Peyer's patch (tissue), 4 donors: Measurements from ENCODE around the gene TLR1. TPM values are rescaled to one million over a fixed set of nuclear protein-coding genes. Genes with fewer than 3 reads are reported as not detected.
A peak's percentile ranks its signal among the peaks of the same experiment; 100 is the strongest.

Experiments used
- DNase-seq, 3 donors: peaks; one replicate each; pipeline ENCODE4 v3.0.0-alpha.2; 2017 to 2019
- H3K27ac ChIP-seq, 4 donors: fragments of 200-600 bp; sonication (generic); one replicate each; pipeline ENCODE4 v1.5.1; 2016 to 2019
- H3K27me3 ChIP-seq, 2 donors: fragments of 200-600 bp; sonication (generic); one replicate each; pipeline ENCODE4 v1.5.1; 2019
- H3K36me3 ChIP-seq, 3 donors: fragments of 200-600 bp; sonication (generic); one replicate each; pipeline ENCODE4 v1.5.1; 2016 to 2019
- H3K4me1 ChIP-seq, 4 donors: fragments of 200-600 bp; sonication (generic); one replicate each; pipeline ENCODE4 v1.5.1; 2016 to 2019
- H3K4me3 ChIP-seq, 4 donors: fragments of 200-600 bp; sonication (generic); 1 replicate in 3 of 4; 2 replicates in 1 of 4; pipeline ENCODE4 v1.5.1; 2016 to 2019; ENCODE audit warnings: mild to moderate bottlenecking in 1 of 4
- H3K9me3 ChIP-seq, 4 donors: fragments of 200-600 bp; sonication (generic); one replicate each; pipeline ENCODE4 v1.5.1; 2016 to 2019; ENCODE audit warnings: mild to moderate bottlenecking in 1 of 4
- POLR2A ChIP-seq, 2 donors: fragments of 450-650 bp; IDR thresholded peaks; one replicate each; pipeline ENCODE4 v1.5.1; 2017; ENCODE audit warnings: antibody characterized with exemption in 2 of 2, mild to moderate bottlenecking in 2 of 2, moderate library complexity in 2 of 2
- small RNA-seq, 2 donors: library from RNA; depleted of rRNA; stranded (forward); fragments of <200 nt; gene quantifications; one replicate each; pipeline ENCODE3, GENCODE V24; 2016
- total RNA-seq, 4 donors: library from RNA; depleted of rRNA; stranded (reverse); fragments of >200 nt; gene quantifications; one replicate each; pipeline ENCODE4 v1.1.0, GENCODE V29; 2016
- TF ChIP-seq, protein P1 (sequence below), 6 experiments: fragments of 450-650 bp in 4 of 6; fragments of 200-600 bp in 2 of 6; sonication (generic) in 1 of 6; IDR thresholded peaks; one replicate each; pipeline ENCODE4 v1.5.1; 2017 to 2019; ENCODE audit warnings: antibody characterized with exemption in 6 of 6, mild to moderate bottlenecking in 3 of 6, moderate library complexity in 1 of 6

The TLR1 gene
- total RNA-seq, 4 donors from 2014 or later, result 2.3 to 33.8 (median 8.5) TPM

DNA sequence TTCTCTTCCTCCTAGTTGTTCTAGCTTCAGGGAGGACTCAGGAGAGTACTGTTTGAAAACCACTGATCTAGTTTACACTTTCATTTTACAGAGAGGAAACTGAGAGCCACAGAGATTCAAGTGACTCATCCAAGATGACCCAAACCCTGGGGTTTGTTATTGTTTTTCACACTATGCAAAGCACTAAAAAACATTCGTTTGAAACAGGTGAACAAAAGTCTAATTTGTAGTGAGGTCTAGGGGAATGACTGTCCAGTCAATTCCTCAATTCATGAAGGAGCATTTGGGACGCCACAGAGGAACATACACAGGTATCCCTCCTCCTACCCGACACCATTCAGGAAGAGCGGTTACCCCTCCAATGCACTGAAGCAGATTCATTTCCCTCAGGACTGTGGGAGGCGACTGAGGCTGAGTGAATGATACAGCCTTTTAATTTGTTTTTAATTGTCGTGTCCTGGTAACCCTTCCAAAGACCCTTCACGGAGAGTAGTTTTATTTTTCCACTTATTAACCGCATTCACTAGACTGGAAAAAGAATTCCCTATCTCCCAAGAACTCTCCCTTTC is 52.1 kb downstream of the TLR1 start:
- H3K4me1 ChIP-seq, result no peaks in the 10 kb centered on the region
- H3K9me3 ChIP-seq, result peaks cover 0 to 6% (median 0%) of the 10 kb centered on the region in 4 donors
- TF ChIP-seq, protein P1, sequence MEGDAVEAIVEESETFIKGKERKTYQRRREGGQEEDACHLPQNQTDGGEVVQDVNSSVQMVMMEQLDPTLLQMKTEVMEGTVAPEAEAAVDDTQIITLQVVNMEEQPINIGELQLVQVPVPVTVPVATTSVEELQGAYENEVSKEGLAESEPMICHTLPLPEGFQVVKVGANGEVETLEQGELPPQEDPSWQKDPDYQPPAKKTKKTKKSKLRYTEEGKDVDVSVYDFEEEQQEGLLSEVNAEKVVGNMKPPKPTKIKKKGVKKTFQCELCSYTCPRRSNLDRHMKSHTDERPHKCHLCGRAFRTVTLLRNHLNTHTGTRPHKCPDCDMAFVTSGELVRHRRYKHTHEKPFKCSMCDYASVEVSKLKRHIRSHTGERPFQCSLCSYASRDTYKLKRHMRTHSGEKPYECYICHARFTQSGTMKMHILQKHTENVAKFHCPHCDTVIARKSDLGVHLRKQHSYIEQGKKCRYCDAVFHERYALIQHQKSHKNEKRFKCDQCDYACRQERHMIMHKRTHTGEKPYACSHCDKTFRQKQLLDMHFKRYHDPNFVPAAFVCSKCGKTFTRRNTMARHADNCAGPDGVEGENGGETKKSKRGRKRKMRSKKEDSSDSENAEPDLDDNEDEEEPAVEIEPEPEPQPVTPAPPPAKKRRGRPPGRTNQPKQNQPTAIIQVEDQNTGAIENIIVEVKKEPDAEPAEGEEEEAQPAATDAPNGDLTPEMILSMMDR (IDR thresholded peaks at IDR 0.05), result no peak
- no peak for TF ChIP-seq POLR2A (IDR thresholded peaks at IDR 0.05)
- no peaks in the 10 kb centered on the region for H3K27me3 ChIP-seq
- no peak overlapping the region for H3K4me3 ChIP-seq
- DNase-seq, result no peak
- peak overlapping the region in 2 of 4 donors; percentile 64 to 70 for H3K27ac ChIP-seq
- H3K36me3 ChIP-seq, result no peaks in the 10 kb centered on the region

DNA sequence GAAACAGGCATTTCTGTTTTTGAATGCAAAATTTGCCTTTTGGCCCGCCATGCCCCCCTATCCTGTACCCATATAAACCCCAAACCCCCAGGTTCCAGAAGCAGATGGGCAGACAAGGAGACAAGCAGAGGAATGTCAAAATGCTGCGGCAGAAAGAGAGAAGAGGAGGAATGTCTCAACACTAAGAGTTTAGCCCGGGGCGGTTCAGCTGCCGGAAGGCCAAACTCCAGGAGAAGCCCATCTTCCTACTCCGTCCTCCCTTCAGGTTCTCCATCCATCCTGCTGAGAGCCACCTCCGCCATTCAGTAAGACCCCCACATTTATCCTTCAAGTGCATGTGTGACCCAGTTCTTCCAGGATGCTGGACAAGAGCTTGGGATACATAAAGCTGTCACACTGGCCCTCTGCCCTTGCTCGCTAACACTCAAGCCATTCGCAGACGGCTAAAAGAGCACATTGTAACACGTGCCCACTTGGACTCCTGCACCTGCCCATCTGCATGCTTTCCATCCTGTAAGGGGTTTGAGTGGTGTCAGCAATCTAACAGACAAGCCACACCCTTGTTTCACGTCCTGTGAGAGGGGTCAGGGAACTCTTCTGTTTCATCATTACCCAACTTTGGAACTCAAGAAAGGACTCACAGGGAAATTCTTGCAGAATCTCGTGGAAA is 53.1 kb downstream of the TLR1 start:
- H3K4me3 ChIP-seq, result no peak overlapping the region
- H3K4me1 ChIP-seq, result no peaks in the 10 kb centered on the region
- H3K27ac ChIP-seq, result no peak overlapping the region
- peaks cover 0 to 7% (median 0%) of the 10 kb centered on the region in 4 donors for H3K9me3 ChIP-seq
- no peaks in the 10 kb centered on the region for H3K36me3 ChIP-seq
- no peaks in the 10 kb centered on the region for H3K27me3 ChIP-seq
- TF ChIP-seq POLR2A (IDR thresholded peaks at IDR 0.05), result no peak
- TF ChIP-seq, protein P1 (IDR thresholded peaks at IDR 0.05), result no peak
- no peak for DNase-seq

DNA sequence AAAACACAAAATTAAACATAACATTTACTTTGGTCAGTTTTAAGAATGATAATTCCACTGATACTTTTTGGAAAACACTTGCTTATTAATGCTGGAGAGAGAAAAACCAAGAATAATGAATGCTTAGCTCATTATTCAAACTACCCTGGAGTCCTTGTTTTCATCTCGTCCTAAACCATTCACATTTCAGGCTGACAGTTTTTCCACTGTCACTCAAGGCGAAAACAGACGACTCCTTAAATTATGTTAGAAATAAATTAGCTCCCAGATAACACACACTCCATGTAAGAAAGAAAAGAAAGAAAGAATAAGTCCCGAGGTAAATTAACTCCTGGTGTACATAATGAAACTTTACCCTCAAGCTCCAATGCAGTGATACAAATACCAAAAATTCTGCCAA is 55.3 kb downstream of the TLR1 start:
- no peak for TF ChIP-seq POLR2A (IDR thresholded peaks at IDR 0.05)
- TF ChIP-seq, protein P1 (IDR thresholded peaks at IDR 0.05), result no peak
- Histone ChIP-seq H3K36me3 (no peaks in the 10 kb centered on the region), H3K27ac (no peak overlapping the region), H3K4me1 (no peaks in the 10 kb centered on the region), H3K9me3 (peaks cover 0 to 7% (median 0%) of the 10 kb centered on the region in 4 donors), H3K4me3 (no peak overlapping the region), H3K27me3 (no peaks in the 10 kb centered on the region)
- no peak for DNase-seq

DNA sequence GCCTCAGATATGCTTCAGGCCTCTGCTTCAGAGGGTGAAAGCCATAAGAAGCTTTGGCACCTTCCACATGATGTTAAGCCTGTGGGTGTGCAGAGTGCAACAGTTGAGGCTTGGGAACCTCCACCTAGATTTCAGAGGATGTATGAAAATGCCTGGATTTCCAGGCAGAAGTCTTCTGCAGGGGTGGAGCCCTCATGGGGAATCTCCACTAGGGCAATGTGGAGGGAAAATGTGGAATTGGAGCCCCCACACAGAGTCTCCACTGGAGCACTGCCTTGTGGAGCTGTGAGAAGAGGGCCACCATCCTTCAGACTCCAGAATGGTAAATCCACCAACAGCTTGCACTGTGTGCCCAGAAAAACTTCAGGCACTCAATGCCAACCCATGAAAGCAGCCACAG is 57.0 kb downstream of the TLR1 start:
- TF ChIP-seq POLR2A (IDR thresholded peaks at IDR 0.05), result no peak
- TF ChIP-seq, protein P1 (IDR thresholded peaks at IDR 0.05), result no peak
- Histone ChIP-seq H3K9me3 (peaks cover 0 to 7% (median 0%) of the 10 kb centered on the region in 4 donors), H3K4me3 (no peak overlapping the region), H3K27ac (no peak overlapping the region), H3K27me3 (no peaks in the 10 kb centered on the region), H3K4me1 (no peaks in the 10 kb centered on the region), H3K36me3 (no peaks in the 10 kb centered on the region)
- no peak for DNase-seq

Small RNA genes within 50 kb of the gene (small RNA-seq; reads per million reads assigned to genes)
- 0 reads per million in 2 donors for gene RNA5SP158

Other genes with a start within 250 kb of the TLR1 start
- 100 to 1,000 TPM in 2 of 4 donors, 10 to 100 TPM in 2; 36.3 to 128 (median 103) TPM for gene KLF3, start 140.6 kb downstream of the TLR1 start, total RNA-seq
- gene TLR10, start 21.8 kb downstream of the TLR1 start, total RNA-seq, result 10 to 100 TPM in 1 of 4 donors, 1 to 10 TPM in 1, not detected in 2; 2.0 to 37.1 TPM
- 10 to 100 TPM in 1 of 4 donors, 1 to 10 TPM in 3; 1.5 to 14.9 (median 2.3) TPM for gene TLR6, start 52.0 kb upstream of the TLR1 start, total RNA-seq
- 100 to 1,000 TPM in 1 of 4 donors, 10 to 100 TPM in 3; 52.2 to 106 (median 69.0) TPM for gene FAM114A1, start 63.0 kb upstream of the TLR1 start, total RNA-seq
- gene TMEM156, start 227.6 kb upstream of the TLR1 start, total RNA-seq, result 10 to 100 TPM in 1 of 4 donors, under 1 TPM in 2, not detected in 1; 0.70 to 14.9 (median 0.94) TPM